IMR-90 (cell line): ENCODE results near the gene TSPAN4.

Source experiments
- BHLHE40 ChIP-seq: fragments of 150-350 bp; IDR thresholded peaks from 2 replicates; pipeline ENCODE4 v1.6.1; 2016; ENCODE audit warnings: mild to moderate bottlenecking, low read depth, low read length
- CEBPB ChIP-seq: IDR thresholded peaks from 2 replicates; pipeline ENCODE4 v1.6.1; 2012; ENCODE audit warnings: low read depth, low read length, improper control_type of control experiment
- ELK1 ChIP-seq: fragments of 150-350 bp; IDR thresholded peaks from 2 replicates; pipeline ENCODE4 v1.6.1; 2016; ENCODE audit warnings: low read depth, mild to moderate bottlenecking, low read length, moderate library complexity, borderline replicate concordance
- FOS ChIP-seq: fragments of 150-350 bp; IDR thresholded peaks from 2 replicates; pipeline ENCODE4 v1.6.1; 2016; ENCODE audit warnings: low read depth, low read length
- MAFK ChIP-seq: IDR thresholded peaks from 2 replicates; pipeline ENCODE4 v1.6.1; 2012; ENCODE audit warnings: low read depth, low read length, improper control_type of control experiment
- MAZ ChIP-seq: IDR thresholded peaks from 2 replicates; pipeline ENCODE4 v1.6.1; 2012; ENCODE audit warnings: low read depth, mild to moderate bottlenecking, low read length, improper control_type of control experiment, moderate library complexity, borderline replicate concordance
- MXI1 ChIP-seq: IDR thresholded peaks from 2 replicates; pipeline ENCODE4 v1.6.1; 2012; ENCODE audit warnings: low read depth, mild to moderate bottlenecking, low read length, moderate library complexity, borderline replicate concordance
- POLR2A ChIP-seq: IDR thresholded peaks from 2 replicates; pipeline ENCODE4 v1.6.1; 2012; ENCODE audit warnings: mild to moderate bottlenecking, low read depth, low read length
- RAD21 ChIP-seq: IDR thresholded peaks from 2 replicates; pipeline ENCODE4 v1.6.1; 2012; ENCODE audit warnings: low read length, improper control_type of control experiment
- RFX5 ChIP-seq: IDR thresholded peaks from 2 replicates; pipeline ENCODE4 v1.8.0; 2012; ENCODE audit warnings: low read depth, mild to moderate bottlenecking, low read length, moderate library complexity
- SMC3 ChIP-seq: fragments of 150-350 bp; IDR thresholded peaks from 2 replicates; pipeline ENCODE4 v1.6.1; 2016; ENCODE audit warnings: low read depth, mild to moderate bottlenecking, antibody characterized with exemption, low read length, moderate library complexity
- USF2 ChIP-seq: fragments of 150-350 bp; IDR thresholded peaks from 2 replicates; pipeline ENCODE4 v1.6.1; 2017; ENCODE audit warnings: mild to moderate bottlenecking, antibody characterized with exemption, low read length, low read depth
- TF ChIP-seq, protein P1 (sequence below): conservative IDR thresholded peaks from 2 replicates; pipeline ENCODE4 v1.5.1; 2012; ENCODE audit warnings: mild to moderate bottlenecking, low read depth, low read length, improper control_type of control experiment

DNA sequence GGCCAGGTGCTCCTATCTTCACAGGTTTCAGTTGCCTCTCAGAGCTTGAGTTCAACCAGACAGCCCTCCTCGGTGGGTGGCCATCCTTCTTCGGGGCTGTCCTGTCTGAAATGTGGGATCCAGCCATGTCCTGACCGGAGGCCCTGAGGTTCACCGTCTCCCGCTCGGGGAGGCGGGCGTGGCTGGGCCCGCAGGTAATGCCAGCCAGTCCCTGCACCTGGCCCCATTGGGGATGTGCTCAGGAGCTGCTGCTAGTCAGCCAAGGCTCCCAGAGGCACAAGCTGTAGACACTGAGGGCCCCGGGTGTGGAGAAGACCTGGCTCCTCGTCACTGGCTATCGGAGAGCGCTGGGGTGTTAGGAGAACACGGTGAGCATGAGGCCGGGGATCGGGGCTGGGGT is 32.6 kb downstream of the TSPAN4 start:
- TF ChIP-seq, protein P1, sequence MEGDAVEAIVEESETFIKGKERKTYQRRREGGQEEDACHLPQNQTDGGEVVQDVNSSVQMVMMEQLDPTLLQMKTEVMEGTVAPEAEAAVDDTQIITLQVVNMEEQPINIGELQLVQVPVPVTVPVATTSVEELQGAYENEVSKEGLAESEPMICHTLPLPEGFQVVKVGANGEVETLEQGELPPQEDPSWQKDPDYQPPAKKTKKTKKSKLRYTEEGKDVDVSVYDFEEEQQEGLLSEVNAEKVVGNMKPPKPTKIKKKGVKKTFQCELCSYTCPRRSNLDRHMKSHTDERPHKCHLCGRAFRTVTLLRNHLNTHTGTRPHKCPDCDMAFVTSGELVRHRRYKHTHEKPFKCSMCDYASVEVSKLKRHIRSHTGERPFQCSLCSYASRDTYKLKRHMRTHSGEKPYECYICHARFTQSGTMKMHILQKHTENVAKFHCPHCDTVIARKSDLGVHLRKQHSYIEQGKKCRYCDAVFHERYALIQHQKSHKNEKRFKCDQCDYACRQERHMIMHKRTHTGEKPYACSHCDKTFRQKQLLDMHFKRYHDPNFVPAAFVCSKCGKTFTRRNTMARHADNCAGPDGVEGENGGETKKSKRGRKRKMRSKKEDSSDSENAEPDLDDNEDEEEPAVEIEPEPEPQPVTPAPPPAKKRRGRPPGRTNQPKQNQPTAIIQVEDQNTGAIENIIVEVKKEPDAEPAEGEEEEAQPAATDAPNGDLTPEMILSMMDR = no peak
- TF ChIP-seq POLR2A = no peak
- no peak for TF ChIP-seq CEBPB
- no peak for TF ChIP-seq RFX5
- no peak for TF ChIP-seq MAFK
- no peak for TF ChIP-seq SMC3
- TF ChIP-seq MXI1 = no peak
- TF ChIP-seq USF2 = no peak
- TF ChIP-seq FOS = no peak
- no peak for TF ChIP-seq RAD21
- no peak for TF ChIP-seq ELK1
- TF ChIP-seq BHLHE40 = no peak
- TF ChIP-seq MAZ = no peak
